Mesothelial cell of epicardium (in vitro differentiated cells): ENCODE measurements around the gene HLA-DPB1. TPM values are rescaled to one million over a fixed set of nuclear protein-coding genes. Genes with fewer than 3 reads are reported as not detected.

Experiments
- DNase-seq, 2 experiments: peaks; one replicate each; pipeline ENCODE4 v3.0.0; 2021; ENCODE audit warnings: low spot score in 2 of 2; ENCODE audit not compliant: unreplicated experiment in 2 of 2
- H3K27ac Mint-ChIP-seq: 2 replicates; pipeline ENCODE4 v1.8.0; 2021; ENCODE audit warnings: mixed read lengths
- H3K27me3 Mint-ChIP-seq: 2 replicates; pipeline ENCODE4 v1.8.0; 2021; ENCODE audit warnings: low read depth, mixed read lengths
- H3K36me3 Mint-ChIP-seq: 2 replicates; pipeline ENCODE4 v1.8.0; 2021; ENCODE audit warnings: mixed read lengths
- H3K4me1 Mint-ChIP-seq: 2 replicates; pipeline ENCODE4 v1.8.0; 2021; ENCODE audit warnings: mixed read lengths
- H3K4me3 Mint-ChIP-seq: 2 replicates; pipeline ENCODE4 v1.8.0; 2021; ENCODE audit warnings: mild to moderate bottlenecking, moderate library complexity, mixed read lengths
- H3K9me3 Mint-ChIP-seq: 2 replicates; pipeline ENCODE4 v1.8.0; 2021; ENCODE audit warnings: mixed read lengths
- total RNA-seq: library from RNA; stranded (reverse); gene quantifications from 3 replicates; pipeline ENCODE4 v1.2.1, GENCODE V29; 2021
- TF ChIP-seq, protein P1 (sequence below): fragments of 200-600 bp; sonication (generic); IDR thresholded peaks from one replicate; pipeline ENCODE4 v1.5.0; 2021; ENCODE audit warnings: antibody characterized with exemption; ENCODE audit not compliant: unreplicated experiment

Gene HLA-DPB1
- total RNA-seq, 1 donor from 2014 or later = 12.7 TPM

- TF ChIP-seq, protein P1, sequence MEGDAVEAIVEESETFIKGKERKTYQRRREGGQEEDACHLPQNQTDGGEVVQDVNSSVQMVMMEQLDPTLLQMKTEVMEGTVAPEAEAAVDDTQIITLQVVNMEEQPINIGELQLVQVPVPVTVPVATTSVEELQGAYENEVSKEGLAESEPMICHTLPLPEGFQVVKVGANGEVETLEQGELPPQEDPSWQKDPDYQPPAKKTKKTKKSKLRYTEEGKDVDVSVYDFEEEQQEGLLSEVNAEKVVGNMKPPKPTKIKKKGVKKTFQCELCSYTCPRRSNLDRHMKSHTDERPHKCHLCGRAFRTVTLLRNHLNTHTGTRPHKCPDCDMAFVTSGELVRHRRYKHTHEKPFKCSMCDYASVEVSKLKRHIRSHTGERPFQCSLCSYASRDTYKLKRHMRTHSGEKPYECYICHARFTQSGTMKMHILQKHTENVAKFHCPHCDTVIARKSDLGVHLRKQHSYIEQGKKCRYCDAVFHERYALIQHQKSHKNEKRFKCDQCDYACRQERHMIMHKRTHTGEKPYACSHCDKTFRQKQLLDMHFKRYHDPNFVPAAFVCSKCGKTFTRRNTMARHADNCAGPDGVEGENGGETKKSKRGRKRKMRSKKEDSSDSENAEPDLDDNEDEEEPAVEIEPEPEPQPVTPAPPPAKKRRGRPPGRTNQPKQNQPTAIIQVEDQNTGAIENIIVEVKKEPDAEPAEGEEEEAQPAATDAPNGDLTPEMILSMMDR = no peak
- no peaks in the 10 kb centered on the region for H3K9me3 Mint-ChIP-seq
- H3K4me3 Mint-ChIP-seq = no peak overlapping the region
- H3K27ac Mint-ChIP-seq = no peak overlapping the region
- peaks cover 82% of the 10 kb centered on the region for H3K27me3 Mint-ChIP-seq
- DNase-seq = no peak
- no peaks in the 10 kb centered on the region for H3K4me1 Mint-ChIP-seq
- no peaks in the 10 kb centered on the region for H3K36me3 Mint-ChIP-seq
These were observed 31.9 kb downstream of the HLA-DPB1 start for GRCh38 chr6:33107641-33108040.

- no peaks in the 10 kb centered on the region for H3K4me1 Mint-ChIP-seq
- TF ChIP-seq, protein P1 = no peak
- H3K9me3 Mint-ChIP-seq = no peaks in the 10 kb centered on the region
- no peak for DNase-seq
- peaks cover 87% of the 10 kb centered on the region for H3K27me3 Mint-ChIP-seq
- H3K4me3 Mint-ChIP-seq = no peak overlapping the region
- H3K36me3 Mint-ChIP-seq = no peaks in the 10 kb centered on the region
- H3K27ac Mint-ChIP-seq = no peak overlapping the region
These were observed 32.5 kb downstream of the HLA-DPB1 start for GRCh38 chr6:33108307-33108706.

GRCh38 chr6:33112148-33112547 lies 36.4 kb downstream of the HLA-DPB1 start:
- no peaks in the 10 kb centered on the region for H3K36me3 Mint-ChIP-seq
- peaks cover 91% of the 10 kb centered on the region for H3K27me3 Mint-ChIP-seq
- TF ChIP-seq, protein P1 = no peak
- H3K27ac Mint-ChIP-seq = no peak overlapping the region
- H3K9me3 Mint-ChIP-seq = no peaks in the 10 kb centered on the region
- no peak overlapping the region for H3K4me3 Mint-ChIP-seq
- no peak for DNase-seq
- H3K4me1 Mint-ChIP-seq = peaks cover 8% of the 10 kb centered on the region

DNA sequence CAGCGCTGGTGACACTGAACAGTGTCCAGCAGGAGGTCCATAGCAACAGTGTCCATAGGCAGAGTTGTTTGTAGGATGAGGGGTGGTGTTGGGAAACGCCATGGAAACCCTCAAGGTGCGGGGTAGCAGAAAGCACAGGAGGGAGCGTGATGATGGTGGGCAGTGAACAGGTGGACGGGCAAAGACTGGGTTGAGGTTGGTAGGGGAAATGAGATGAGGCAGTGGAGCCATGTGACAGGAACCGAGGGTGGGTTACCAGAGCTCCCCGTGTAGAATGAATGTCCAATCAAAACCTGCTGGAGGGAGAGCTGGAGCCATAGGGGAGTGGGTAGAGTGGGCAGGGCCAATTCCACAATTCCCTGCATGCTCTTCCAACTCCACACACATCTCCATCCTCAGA lies 38.0 kb downstream of the HLA-DPB1 start:
- H3K4me1 Mint-ChIP-seq = peaks cover 21% of the 10 kb centered on the region
- TF ChIP-seq, protein P1 = no peak
- H3K4me3 Mint-ChIP-seq = no peak overlapping the region
- DNase-seq = no peak
- H3K9me3 Mint-ChIP-seq = no peaks in the 10 kb centered on the region
- H3K27ac Mint-ChIP-seq = no peak overlapping the region
- peaks cover 93% of the 10 kb centered on the region for H3K27me3 Mint-ChIP-seq
- no peaks in the 10 kb centered on the region for H3K36me3 Mint-ChIP-seq

DNA sequence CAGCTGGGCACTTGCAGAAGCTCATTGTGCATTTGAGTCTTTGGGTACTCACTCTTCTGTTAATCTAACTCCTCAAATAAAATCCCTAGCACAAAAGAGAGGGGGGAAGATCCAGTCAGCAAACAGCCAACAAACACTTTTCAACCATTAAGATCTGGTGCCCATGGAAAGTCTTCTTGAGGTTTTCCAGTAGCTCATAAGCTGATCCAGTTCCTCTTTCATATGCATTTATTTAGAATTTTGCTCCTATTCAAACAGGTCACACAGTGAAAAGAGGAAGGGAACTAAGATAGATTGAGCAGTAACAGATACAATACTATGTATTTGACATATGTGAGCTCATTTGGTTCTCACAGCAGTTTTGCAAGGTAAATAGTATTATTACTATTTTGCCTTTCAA lies 38.6 kb downstream of the HLA-DPB1 start:
- TF ChIP-seq, protein P1 = no peak
- Mint-ChIP-seq H3K27me3 (peaks cover 89% of the 10 kb centered on the region), H3K4me1 (peaks cover 21% of the 10 kb centered on the region), H3K27ac (no peak overlapping the region), H3K9me3 (no peaks in the 10 kb centered on the region), H3K36me3 (no peaks in the 10 kb centered on the region), H3K4me3 (no peak overlapping the region)
- no peak for DNase-seq

GRCh38 chr6:33116417-33116816 lies 40.6 kb downstream of the HLA-DPB1 start:
- no peak for DNase-seq
- peak overlapping the region; percentile 86 for H3K27ac Mint-ChIP-seq
- peaks cover 21% of the 10 kb centered on the region for H3K4me1 Mint-ChIP-seq
- TF ChIP-seq, protein P1 = no peak
- H3K4me3 Mint-ChIP-seq = peak overlapping the region; percentile 69
- peaks cover 76% of the 10 kb centered on the region for H3K27me3 Mint-ChIP-seq
- H3K36me3 Mint-ChIP-seq = no peaks in the 10 kb centered on the region
- H3K9me3 Mint-ChIP-seq = no peaks in the 10 kb centered on the region
